ENCODE data around the gene GALNT17. TPM values are rescaled to one million over a fixed set of nuclear protein-coding genes. Genes with fewer than 3 reads are reported as not detected.

The GALNT17 gene
- total and polyA plus RNA-seq, 2 experiments from 2014 or later: 11.1 to 65.6 TPM

GRCh38 chr7:71135116-71135515, 3.2 kb downstream of the GALNT17 start (continued):
- TF ChIP-seq CTCF (conservative IDR thresholded peaks at IDR 0.05; ENCODE audit: low read depth in 2 of 2) (no peak), CREB1 (CRISPR knock-in tag; IDR thresholded peaks at IDR 0.05; ENCODE audit: low read depth) (no peak), REST (IDR thresholded peaks at IDR 0.05; ENCODE audit: unreplicated experiment) (no peak), POLR2AphosphoS5 (IDR thresholded peaks at IDR 0.05; ENCODE audit: low read depth) (no peak), EZH2phosphoT487 (IDR thresholded peaks at IDR 0.05; ENCODE audit: unreplicated experiment) (no peak)

- Histone ChIP-seq H4K20me1 (replicated peaks; ENCODE audit: insufficient read depth) (peaks cover 30% of the 10 kb centered on the region), H3K27me3 (ENCODE audit: insufficient read depth) (peaks cover 7% of the 10 kb centered on the region; the same call in 1 of the 2 replicates), H3K36me3 (ENCODE audit: insufficient read depth) (no peaks in the 10 kb centered on the region), H3K4me3 (no peak overlapping the region), H3F3A (replicated peaks; ENCODE audit: low read depth) (no peaks in the 10 kb centered on the region), H3K79me2 (replicated peaks; ENCODE audit: insufficient read depth) (peaks cover 88% of the 10 kb centered on the region), H2AFZ (no peak overlapping the region), H3K4me1 (ENCODE audit: insufficient read depth) (peaks cover 18% of the 10 kb centered on the region), H3K9me2 (ENCODE audit: insufficient read depth) (peaks cover 5% of the 10 kb centered on the region; the same call in 1 of the 2 replicates), H3K4me2 (peak overlapping the region; percentile 48; the same call in 1 of the 2 replicates), H3K27ac (ENCODE audit: low read depth) (0 out of 2 replicates have a peak overlapping the region, but pooled peaks have one; percentile 39)
- Mint-ChIP-seq H3K9me3 (peaks cover 4% of the 10 kb centered on the region), H3K27ac (no peak overlapping the region), H3K27me3 (ENCODE audit: insufficient read depth, low read depth, poor library complexity) (peaks cover 8% of the 10 kb centered on the region), H3K4me3 (no peak overlapping the region), H3K4me1 (peaks cover 34% of the 10 kb centered on the region), H3K36me3 (ENCODE audit: low read depth) (peaks cover 49% of the 10 kb centered on the region)
- no peak for ATAC-seq
- no peak for DNase-seq (ENCODE audit: low spot score)
- no peak for TF ChIP-seq ZNF331 (CRISPR knock-in tag; IDR thresholded peaks at IDR 0.05; ENCODE audit: low read depth)
- TF ChIP-seq STAT1 (IDR thresholded peaks at IDR 0.05; ENCODE audit: unreplicated experiment): no peak
- no peak for TF ChIP-seq CTCF (conservative IDR thresholded peaks at IDR 0.05; ENCODE audit: low read depth in 2 of 2)
- no peak for TF ChIP-seq ZNF114 (CRISPR knock-in tag; IDR thresholded peaks at IDR 0.05)
- TF ChIP-seq REST (IDR thresholded peaks at IDR 0.05; ENCODE audit: unreplicated experiment): no peak
- TF ChIP-seq JUNB (IDR thresholded peaks at IDR 0.05; ENCODE audit: unreplicated experiment): no peak
- TF ChIP-seq CREB1 (CRISPR knock-in tag; IDR thresholded peaks at IDR 0.05; ENCODE audit: low read depth): no peak
- TF ChIP-seq EZH2phosphoT487 (IDR thresholded peaks at IDR 0.05; ENCODE audit: unreplicated experiment): no peak
- no peak for TF ChIP-seq NANOG (IDR thresholded peaks at IDR 0.05; ENCODE audit: borderline replicate concordance)
- TF ChIP-seq POLR2AphosphoS5 (IDR thresholded peaks at IDR 0.05; ENCODE audit: low read depth): no peak
- TF ChIP-seq EZH2 (IDR thresholded peaks at IDR 0.05; ENCODE audit: low read depth, unreplicated experiment): no peak
- no peak for TF ChIP-seq ETS1 (IDR thresholded peaks at IDR 0.05)
Measured at GRCh38 chr7:71135663-71136062, 3.7 kb downstream of the GALNT17 start.

Data from GM23338 (cell line).